T-helper 2 cell treated with Interferon-gamma antibody and Interleukin-4, amounts not matched to agents 100 ng/mL and 5 ng/mL, for 36 hours (primary cell): ENCODE measurements around the gene CES1. TPM values are rescaled to one million over a fixed set of nuclear protein-coding genes. Genes with fewer than 3 reads are reported as not detected.

Experiments used
- total RNA-seq: library from RNA; stranded (reverse); gene quantifications from 2 replicates; pipeline ENCODE4 v1.2.3, GENCODE V29; 2022

The CES1 gene
- total RNA-seq, 1 donor from 2014 or later: 0.48 TPM

Other genes starting within 250 kb of the CES1 start
- not detected in 2 replicates for gene SLC6A2, start 177.1 kb downstream of the CES1 start, total RNA-seq
- not detected in 2 replicates for gene CES5A, start 42.3 kb upstream of the CES1 start, total RNA-seq